Heart right ventricle (tissue), 16 donors: Measurements from ENCODE around the gene COG7. TPM values are rescaled to one million over a fixed set of nuclear protein-coding genes. Genes with fewer than 3 reads are reported as not detected.
"Not testable (repeated sequence)": the region's sequence is repeated elsewhere in the genome, so short reads cannot be mapped to it uniquely, and the experiment has no call there.

ENCODE experiments used
- ATAC-seq, 8 donors: fragments of 200-7000 bp; cut with Tn5 transposase; one replicate each; pipeline ENCODE4 v1.9.1; 2020; ENCODE audit warnings: mild to moderate bottlenecking in 8 of 8, moderate library complexity in 8 of 8, moderate number of reproducible peaks in 1 of 8
- DNase-seq, 2 donors: peaks; one replicate each; pipeline ENCODE4 v3.0.0-alpha.2; 2020
- H3K27ac ChIP-seq, 10 donors: fragments of 200-600 bp; sonication (generic) in 2 of 10; one replicate each; pipeline versions ENCODE4 v1.5.0 to v1.8.0; 2020 to 2022; ENCODE audit warnings: mild to moderate bottlenecking in 3 of 10
- H3K27me3 ChIP-seq, 7 donors: fragments of 200-600 bp; one replicate each; pipeline ENCODE4 v1.8.0; 2021 to 2022; ENCODE audit warnings: mild to moderate bottlenecking in 2 of 7
- H3K36me3 ChIP-seq, 9 donors: fragments of 200-600 bp; sonication (generic) in 1 of 9; one replicate each; pipeline versions ENCODE4 v1.5.0 to v1.8.0; 2020 to 2022; ENCODE audit warnings: mild to moderate bottlenecking in 2 of 9
- H3K4me1 ChIP-seq, 9 donors: fragments of 200-600 bp; sonication (generic) in 1 of 9; one replicate each; pipeline versions ENCODE4 v1.5.0 to v1.8.0; 2020 to 2022; ENCODE audit warnings: mild to moderate bottlenecking in 4 of 9
- H3K4me3 ChIP-seq, 10 donors: fragments of 200-600 bp; sonication (generic) in 2 of 10; one replicate each; pipeline versions ENCODE4 v1.5.0 to v1.8.0; 2020 to 2022; ENCODE audit warnings: mild to moderate bottlenecking in 7 of 10, moderate library complexity in 2 of 10
- H3K9me3 ChIP-seq, 11 donors: fragments of 200-600 bp in 10 of 11; sonication (generic) in 2 of 11; one replicate each; pipeline versions ENCODE4 v1.5.0 to v1.8.0; 2013 to 2022; ENCODE audit warnings: mild to moderate bottlenecking in 2 of 11, control low read depth in 1 of 11, moderate library complexity in 1 of 11
- WGBS, 2 donors: extraction: QIAGEN DNeasy Blood & Tissue Kit; methylation state at CpG; one replicate each; pipeline ENCODE4 v1.1.7; 2013; ENCODE audit warnings: inconsistent platforms in 1 of 2; 5-methylcytosine and 5-hydroxymethylcytosine counted together
- intact Hi-C, 10 donors: fragments of 100-400 bp; cut with DNase I; formaldehyde crosslinking; loops; one replicate each; pipeline versions ENCODE4 v1.11.1 to v1.14.2; 2022
- polyA plus RNA-seq, 2 donors: library from polyadenylated mRNA; stranded (reverse); fragments of 200-250 nt; gene quantifications; one replicate each; pipeline ENCODE4 v1.2.3, GENCODE V29; 2013
- total RNA-seq, 10 donors: library from RNA; stranded (reverse); fragmentation: NEBNext Ultra II Directional in 3 of 10; extraction: Animal tissue kit (Norgen Biotek cat#: 25700) in 3 of 10; gene quantifications; one replicate each; pipeline versions ENCODE4 v1.2.1 to v1.2.4, GENCODE V29; 2021 to 2023
- TF ChIP-seq, protein P1 (sequence below), 9 donors: fragments of 200-600 bp; sonication (generic) in 2 of 9; IDR thresholded peaks; one replicate each; pipeline versions ENCODE4 v1.5.0 to v1.8.0; 2021 to 2022; ENCODE audit warnings: antibody characterized with exemption in 9 of 9, mild to moderate bottlenecking in 5 of 9, moderate library complexity in 1 of 9
- donor health status: Arrhythmogenic right ventricular cardiomyopathy.
- donor health status: ischemic (EF 13 %, LVEDD 7.1; RV severe dilation, severe dysfunction).
- donor health status: healthy with polysubstance abuse.
- donor health status: DM: no; HTN: yes; CAD: no.
- donor health status: DM: no; HTN: no; CAD: no.
- donor health status: ischemic (EF 25% LVEDD 6.9; RV normal size, moderate dysfunction).
- donor health status: ischemic (EF 25% LVEDD 5.7; RV mildly dilated, moderate dysfunction).
- donor health status: healthy.
- donor health status: DM: yes; HTN: yes; CAD: no.
- donor health status: Ischemic cardiomyopathy.
- donor health status: ischemic (EF 35%, LVEDD 5.7; RV mildly dilated, moderate dysfunction).
- donor health status: nonischemic (EF 11% LVEDD 7.7; RV severe dilation, severe dysfunction).
- donor health status: DM: yes; HTN: yes; CAD: no.
- donor health status: PGD.
- donor health status: ischemic (EF 29% LVEDD 5.4; RV normal size, mild dysfunction).
- donor health status: nonischemic (EF 23%, LVEDD 6.1; RV moderate dilation, normal function).

The COG7 gene
- total and polyA plus RNA-seq, 12 donors = 10.9 to 28.1 (median 12.9) TPM

- no peak for ATAC-seq
Measured at GRCh38 chr16:23486480-23486879, 33.5 kb upstream of the COG7 start.

GRCh38 chr16:23485841-23486240 is 32.9 kb upstream of the COG7 start:
- intact Hi-C loops = no loop called here
- H3K4me3 ChIP-seq = no peak overlapping the region
- 94 to 96% methylated on average over 8 of the region's 8 CpGs for WGBS, 2 donors

More at GRCh38 chr16:23486480-23486879, 33.5 kb upstream of the COG7 start:
- TF ChIP-seq, protein P1, sequence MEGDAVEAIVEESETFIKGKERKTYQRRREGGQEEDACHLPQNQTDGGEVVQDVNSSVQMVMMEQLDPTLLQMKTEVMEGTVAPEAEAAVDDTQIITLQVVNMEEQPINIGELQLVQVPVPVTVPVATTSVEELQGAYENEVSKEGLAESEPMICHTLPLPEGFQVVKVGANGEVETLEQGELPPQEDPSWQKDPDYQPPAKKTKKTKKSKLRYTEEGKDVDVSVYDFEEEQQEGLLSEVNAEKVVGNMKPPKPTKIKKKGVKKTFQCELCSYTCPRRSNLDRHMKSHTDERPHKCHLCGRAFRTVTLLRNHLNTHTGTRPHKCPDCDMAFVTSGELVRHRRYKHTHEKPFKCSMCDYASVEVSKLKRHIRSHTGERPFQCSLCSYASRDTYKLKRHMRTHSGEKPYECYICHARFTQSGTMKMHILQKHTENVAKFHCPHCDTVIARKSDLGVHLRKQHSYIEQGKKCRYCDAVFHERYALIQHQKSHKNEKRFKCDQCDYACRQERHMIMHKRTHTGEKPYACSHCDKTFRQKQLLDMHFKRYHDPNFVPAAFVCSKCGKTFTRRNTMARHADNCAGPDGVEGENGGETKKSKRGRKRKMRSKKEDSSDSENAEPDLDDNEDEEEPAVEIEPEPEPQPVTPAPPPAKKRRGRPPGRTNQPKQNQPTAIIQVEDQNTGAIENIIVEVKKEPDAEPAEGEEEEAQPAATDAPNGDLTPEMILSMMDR (IDR thresholded peaks at IDR 0.05) = no peak
- WGBS, 2 donors = 94 to 98% methylated on average over 5 of the region's 5 CpGs
- no peak for DNase-seq
- H3K9me3 ChIP-seq = no peaks in the 10 kb centered on the region
- H3K4me1 ChIP-seq = peaks cover 0 to 17% (median 0%) of the 10 kb centered on the region in 9 donors
- no peak overlapping the region for H3K4me3 ChIP-seq
- peaks cover 2 to 100% (median 58%) of the 10 kb centered on the region in 9 donors for H3K36me3 ChIP-seq
- H3K27me3 ChIP-seq = no peaks in the 10 kb centered on the region
- H3K27ac ChIP-seq = no peak overlapping the region
- intact Hi-C loops = no loop called here

DNA sequence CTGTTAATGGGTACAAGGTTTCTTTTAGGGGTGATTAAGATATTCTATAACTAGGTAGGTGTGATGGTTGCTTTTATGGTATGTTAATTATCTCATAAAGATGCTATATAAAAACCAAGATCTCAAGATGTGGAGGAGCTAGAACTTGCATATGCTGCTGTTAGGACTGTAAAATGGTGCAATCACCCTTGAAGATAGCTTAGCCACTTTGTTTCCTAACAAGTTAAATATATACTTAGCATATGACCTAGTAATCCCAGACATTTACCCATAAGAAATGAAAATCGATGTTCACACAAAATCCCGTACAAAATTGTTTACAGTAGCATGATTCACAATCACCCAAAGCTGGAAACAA is 32.2 kb upstream of the COG7 start:
- Histone ChIP-seq H3K9me3 (no peaks in the 10 kb centered on the region), H3K4me3 (no peak overlapping the region), H3K27me3 (no peaks in the 10 kb centered on the region), H3K36me3 (peaks cover 0 to 100% (median 70%) of the 10 kb centered on the region in 9 donors), H3K27ac (no peak overlapping the region), H3K4me1 (peaks cover 0 to 10% (median 0%) of the 10 kb centered on the region in 9 donors)
- DNase-seq = no peak
- intact Hi-C loops = no loop called here
- no peak for ATAC-seq
- WGBS, 2 donors = 90 to 92% methylated on average over 2 of the region's 2 CpGs
- TF ChIP-seq, protein P1 (IDR thresholded peaks at IDR 0.05) = no peak

More at GRCh38 chr16:23485841-23486240, 32.9 kb upstream of the COG7 start:
- Histone ChIP-seq H3K27ac (no peak overlapping the region), H3K27me3 (no peaks in the 10 kb centered on the region), H3K4me1 (peaks cover 0 to 10% (median 0%) of the 10 kb centered on the region in 9 donors), H3K36me3 (peaks cover 2 to 100% (median 64%) of the 10 kb centered on the region in 9 donors), H3K9me3 (no peaks in the 10 kb centered on the region)
- TF ChIP-seq, protein P1 (IDR thresholded peaks at IDR 0.05) = no peak
- no peak for ATAC-seq
- DNase-seq = no peak

GRCh38 chr16:23484510-23485256 is 31.7 kb upstream of the COG7 start:
- ATAC-seq (peak in 1 of 8 donors; percentile 13), DNase-seq (no peak)
- TF ChIP-seq, protein P1 (IDR thresholded peaks at IDR 0.05) = no peak
- 77 to 88% methylated on average over 8 of the region's 8 CpGs for WGBS, 2 donors
- H3K9me3 ChIP-seq = no peaks in the 10 kb centered on the region
- intact Hi-C loops = no loop called here
- no peak overlapping the region for H3K27ac ChIP-seq
- peaks cover 0 to 10% (median 0%) of the 10 kb centered on the region in 9 donors for H3K4me1 ChIP-seq
- H3K36me3 ChIP-seq = peaks cover 1 to 100% (median 76%) of the 10 kb centered on the region in 9 donors
- no peak overlapping the region for H3K4me3 ChIP-seq
- H3K27me3 ChIP-seq = no peaks in the 10 kb centered on the region

- Histone ChIP-seq H3K4me1 (peaks cover 0 to 10% (median 0%) of the 10 kb centered on the region in 9 donors), H3K36me3 (peaks cover 5 to 100% (median 84%) of the 10 kb centered on the region in 9 donors), H3K27ac (peak overlapping the region in 1 of 10 donors; percentile 62)
- WGBS, 2 donors = 94 to 95% methylated on average over 8 of the region's 8 CpGs
- intact Hi-C loops, ATAC-seq, H3K9me3 ChIP-seq, DNase-seq, H3K4me3 ChIP-seq, H3K27me3 ChIP-seq: not testable (repeated sequence)
Measured at GRCh38 chr16:23483492-23483891, 30.5 kb upstream of the COG7 start.
